ENCODE results near the gene ZSWIM1. TPM values are rescaled to one million over a fixed set of nuclear protein-coding genes. Genes with fewer than 3 reads are reported as not detected.

The ZSWIM1 gene
- total and polyA plus RNA-seq, 2 of the 13 experiments (the other 11 are each of a cell fraction or from before 2014, with no cell fraction given) = 9.5 to 11.7 TPM

- no peak for TF ChIP-seq ZBTB46 (CRISPR knock-in tag; IDR thresholded peaks at IDR 0.05; ENCODE audit: borderline replicate concordance)
- no peak for TF ChIP-seq ZBTB4 (CRISPR knock-in tag; IDR thresholded peaks at IDR 0.05; ENCODE audit: borderline replicate concordance)
- peak; percentile 13; the same call in 1 of the 2 replicates for TF ChIP-seq ZNF574 (CRISPR knock-in tag; IDR thresholded peaks at IDR 0.05)
- no peak for TF ChIP-seq MXD3 (CRISPR knock-in tag; IDR thresholded peaks at IDR 0.05)
- TF ChIP-seq ZNF124 (CRISPR knock-in tag; IDR thresholded peaks at IDR 0.05) = peak; percentile 80
- peak; percentile 55; the same call in 1 of the 2 replicates for TF ChIP-seq SPEN (CRISPR knock-in tag; IDR thresholded peaks at IDR 0.05; ENCODE audit: low read depth)
- no peak for TF ChIP-seq ZXDC (CRISPR knock-in tag; IDR thresholded peaks at IDR 0.05)
- TF ChIP-seq POGK (CRISPR knock-in tag; conservative IDR thresholded peaks at IDR 0.05) = peak; percentile 54; the same call in 1 of the 2 replicates
- TF ChIP-seq NCOA1 (CRISPR knock-in tag; IDR thresholded peaks at IDR 0.05) = no peak
- TF ChIP-seq ZNF234 (CRISPR knock-in tag; conservative IDR thresholded peaks at IDR 0.05) = no peak
Measured at GRCh38 chr20:45863543-45864470, 17.2 kb upstream of the ZSWIM1 start (continued).
